Naive thymus-derived CD4-positive, alpha-beta T cell (primary cell): Measurements from ENCODE around the gene CNN2. TPM values are rescaled to one million over a fixed set of nuclear protein-coding genes. Genes with fewer than 3 reads are reported as not detected.

ENCODE experiments used
- ATAC-seq: fragments of 150-1000 bp; cut with Tn5 transposase; 2 replicates; pipeline ENCODE4 v1.10.0; 2021; ENCODE audit warnings: mild to moderate bottlenecking, moderate library complexity
- CTCF ChIA-PET: fragments of 350-600 bp; sonication (Branson Sonifier 250); formaldehyde crosslinking; loops from one replicate; lab custom pipeline; 2021; ENCODE audit warnings: antibody characterized with exemption; lab: Charles Lee
- POLR2A ChIA-PET: fragments of 350-600 bp; sonication (Branson Sonifier 250); formaldehyde crosslinking; loops from one replicate; lab custom pipeline; 2021; ENCODE audit warnings: antibody characterized with exemption, inconsistent platforms; lab: Charles Lee
- DNase-seq, 9 donors: peaks; one replicate each; pipeline versions ENCODE4 v3.0.0 to v3.0.0-alpha.2; 2020 to 2022; ENCODE audit warnings: mixed read lengths in 1 of 9
- H3K27ac ChIP-seq: one replicate; pipeline ENCODE4 v1.7.0; 2013; ENCODE audit warnings: mild to moderate bottlenecking, low read depth, low read length, moderate library complexity
- H3K27me3 ChIP-seq, 2 donors: one replicate each; pipeline ENCODE4 v1.7.0; 2013; ENCODE audit warnings: low read length in 2 of 2, mild to moderate bottlenecking in 2 of 2, moderate library complexity in 2 of 2; ENCODE audit not compliant: control insufficient read depth in 2 of 2, insufficient read depth in 2 of 2
- H3K36me3 ChIP-seq, 3 experiments: 1 replicate in 2 of 3; 2 replicates in 1 of 3; pipeline ENCODE4 v1.7.0; 2013; ENCODE audit warnings: low read length in 3 of 3, mild to moderate bottlenecking in 3 of 3, moderate library complexity in 1 of 3; ENCODE audit not compliant: insufficient read depth in 3 of 3, control insufficient read depth in 2 of 3
- H3K4me1 ChIP-seq, 2 donors: one replicate each; pipeline ENCODE4 v1.7.0; 2013; ENCODE audit warnings: low read length in 2 of 2, mild to moderate bottlenecking in 2 of 2, moderate library complexity in 1 of 2; ENCODE audit not compliant: control insufficient read depth in 2 of 2, insufficient read depth in 2 of 2
- H3K4me3 ChIP-seq: 2 replicates; pipeline ENCODE4 v1.7.0; 2013; ENCODE audit warnings: mild to moderate bottlenecking, low read length
- H3K9me3 ChIP-seq, 3 experiments: 1 replicate in 2 of 3; 2 replicates in 1 of 3; pipeline ENCODE4 v1.7.0; 2013; ENCODE audit warnings: low read length in 3 of 3; ENCODE audit not compliant: control insufficient read depth in 2 of 3
- H3K27ac Mint-ChIP-seq, 9 donors: one replicate each; pipeline ENCODE4 v1.8.0; 2020 to 2022; ENCODE audit warnings: mixed read lengths in 9 of 9, mild to moderate bottlenecking in 8 of 9, moderate library complexity in 5 of 9, inconsistent platforms in 2 of 9
- H3K27me3 Mint-ChIP-seq, 5 donors: one replicate each; pipeline ENCODE4 v1.8.0; 2021 to 2022; ENCODE audit warnings: mixed read lengths in 5 of 5, mild to moderate bottlenecking in 1 of 5
- H3K36me3 Mint-ChIP-seq, 5 donors: one replicate each; pipeline ENCODE4 v1.8.0; 2020 to 2022; ENCODE audit warnings: mixed read lengths in 5 of 5, mild to moderate bottlenecking in 3 of 5, inconsistent platforms in 1 of 5
- H3K4me1 Mint-ChIP-seq, 7 donors: one replicate each; pipeline ENCODE4 v1.8.0; 2020 to 2022; ENCODE audit warnings: mixed read lengths in 7 of 7, mild to moderate bottlenecking in 3 of 7, inconsistent platforms in 1 of 7
- H3K4me3 Mint-ChIP-seq, 10 donors: one replicate each; pipeline ENCODE4 v1.8.0; 2020 to 2022; ENCODE audit warnings: mild to moderate bottlenecking in 10 of 10, mixed read lengths in 10 of 10, moderate library complexity in 6 of 10, inconsistent platforms in 2 of 10
- H3K9me3 Mint-ChIP-seq, 11 donors: one replicate each; pipeline ENCODE4 v1.8.0; 2020 to 2022; ENCODE audit warnings: mixed read lengths in 11 of 11, mild to moderate bottlenecking in 4 of 11, inconsistent platforms in 1 of 11, moderate library complexity in 1 of 11
- intact Hi-C, 2 donors: fragments of 100-400 bp; cut with micrococcal nuclease; formaldehyde crosslinking; loops; one replicate each; pipeline ENCODE4 v1.15.1; 2023
- polyA plus RNA-seq, 2 donors: library from polyadenylated mRNA; unstranded; fragments of 300-500 nt; fragmentation: Illumina TruSeq; gene quantifications; one replicate each; pipeline ENCODE4 v1.2.3, GENCODE V29; 2021
- total RNA-seq, 6 experiments: library from RNA in 5 of 6; stranded (reverse) in 5 of 6; gene quantifications; 1 replicate in 5 of 6; 2 replicates in 1 of 6; pipeline ENCODE4 v1.2.3 and lab custom pipeline; 2021 to 2026

CNN2 gene
- total and polyA plus RNA-seq, 7 experiments from 2014 or later: 234 to 704 (median 326) TPM

DNA sequence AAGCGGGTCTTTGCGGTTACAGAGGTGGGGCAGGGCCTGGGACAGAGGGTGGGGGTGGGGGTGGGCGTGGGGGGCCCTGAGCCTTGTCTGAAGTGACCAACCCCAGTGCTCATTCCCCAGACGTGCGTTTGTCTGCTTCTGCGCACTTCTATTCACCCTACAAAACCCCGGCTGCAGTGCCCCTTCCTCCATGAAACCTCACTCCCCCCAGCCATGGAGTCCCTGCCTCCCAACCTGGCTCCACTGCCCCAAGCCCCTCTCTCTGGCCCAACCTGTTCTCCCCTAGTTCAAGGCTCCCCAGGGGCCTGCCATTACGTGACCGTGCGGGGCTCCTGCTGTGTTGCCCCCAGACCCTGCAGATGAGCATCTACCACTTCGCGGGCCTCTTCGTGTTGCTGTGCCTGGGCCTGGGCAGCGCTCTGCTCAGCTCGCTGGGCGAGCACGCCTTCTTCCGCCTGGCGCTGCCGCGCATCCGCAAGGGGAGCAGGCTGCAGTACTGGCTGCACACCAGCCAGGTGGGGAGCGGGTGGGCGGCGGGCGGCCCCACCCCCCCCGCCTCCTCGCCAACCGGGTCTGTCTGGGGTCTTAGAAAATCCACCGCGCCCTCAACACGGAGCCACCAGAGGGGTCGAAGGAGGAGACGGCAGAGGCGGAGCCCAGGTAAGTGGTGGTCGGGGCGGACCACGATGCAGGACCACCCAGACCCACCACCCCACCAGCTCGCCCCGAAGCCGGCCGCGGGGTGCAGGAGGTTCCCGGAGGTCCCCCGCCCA lies 18.0 kb upstream of the CNN2 start:
- H3K4me1 ChIP-seq: no peaks in the 10 kb centered on the region
- H3K4me1 Mint-ChIP-seq: peaks cover 0 to 8% (median 0%) of the 10 kb centered on the region in 7 donors
- H3K27me3 ChIP-seq: no peaks in the 10 kb centered on the region
- CTCF ChIA-PET: no interaction called here
- intact Hi-C loops: no loop called here
- no peak overlapping the region for H3K4me3 ChIP-seq
- POLR2A ChIA-PET: no interaction called here
- no peak overlapping the region for H3K4me3 Mint-ChIP-seq
- no peaks in the 10 kb centered on the region for H3K9me3 ChIP-seq
- peaks cover 0 to 43% (median 0%) of the 10 kb centered on the region in 3 experiments for H3K36me3 ChIP-seq
- peaks cover 0 to 3% (median 0%) of the 10 kb centered on the region in 5 donors for H3K36me3 Mint-ChIP-seq
- peaks cover 0 to 2% (median 0%) of the 10 kb centered on the region in 11 donors for H3K9me3 Mint-ChIP-seq
- no peak for DNase-seq
- ATAC-seq: no peak
- H3K27me3 Mint-ChIP-seq: no peaks in the 10 kb centered on the region
- H3K27ac ChIP-seq: no peak overlapping the region
- no peak overlapping the region for H3K27ac Mint-ChIP-seq

DNA sequence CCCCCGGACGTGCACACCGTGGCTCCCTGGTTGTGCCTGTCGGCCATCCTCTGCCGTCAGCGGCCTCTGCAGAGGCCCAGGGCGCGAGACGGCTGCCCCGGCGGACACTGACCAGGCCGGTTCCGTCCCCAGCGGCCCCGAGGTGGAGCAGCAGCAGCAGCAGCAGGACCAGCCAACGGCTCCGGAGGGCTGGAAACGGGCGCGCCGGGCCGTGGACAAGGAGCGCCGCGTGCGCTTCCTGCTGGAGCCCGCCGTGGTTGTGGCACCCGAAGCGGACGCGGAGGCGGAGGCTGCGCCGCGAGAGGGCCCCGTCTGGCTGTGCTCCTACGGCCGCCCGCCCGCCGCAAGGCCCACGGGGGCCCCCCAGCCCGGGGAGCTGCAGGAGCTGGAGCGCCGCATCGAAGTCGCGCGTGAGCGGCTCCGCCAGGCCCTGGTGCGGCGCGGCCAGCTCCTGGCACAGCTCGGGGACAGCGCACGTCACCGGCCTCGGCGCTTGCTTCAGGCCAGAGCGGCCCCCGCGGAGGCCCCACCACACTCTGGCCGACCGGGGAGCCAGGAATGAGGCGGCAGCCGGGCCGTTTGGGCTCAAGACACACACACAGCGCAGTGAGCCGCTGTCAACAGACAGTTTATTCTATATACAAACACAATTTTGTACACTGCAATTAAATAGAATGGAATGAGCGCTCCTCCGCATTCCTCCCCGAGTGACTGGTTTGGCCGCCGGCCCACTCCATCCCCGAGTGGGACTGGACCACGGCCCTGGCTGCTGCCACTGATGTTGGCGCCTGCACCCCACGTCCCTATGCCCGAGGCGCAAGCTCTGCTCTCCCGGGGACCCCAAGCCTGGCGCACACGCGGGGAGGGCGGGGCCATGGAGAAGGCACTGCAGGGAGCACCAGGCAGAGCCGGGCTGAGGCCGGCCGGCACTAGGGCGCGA lies 17.1 kb upstream of the CNN2 start:
- DNase-seq (no peak), ATAC-seq (no peak)
- no peak overlapping the region for H3K27ac Mint-ChIP-seq
- no peak overlapping the region for H3K4me3 Mint-ChIP-seq
- H3K4me1 Mint-ChIP-seq: peaks cover 0 to 8% (median 0%) of the 10 kb centered on the region in 7 donors
- Histone ChIP-seq H3K27ac (no peak overlapping the region), H3K4me1 (no peaks in the 10 kb centered on the region), H3K4me3 (no peak overlapping the region), H3K36me3 (peaks cover 0 to 51% (median 0%) of the 10 kb centered on the region in 3 experiments), H3K27me3 (no peaks in the 10 kb centered on the region), H3K9me3 (no peaks in the 10 kb centered on the region)
- H3K36me3 Mint-ChIP-seq: peaks cover 0 to 4% (median 0%) of the 10 kb centered on the region in 5 donors
- ChIA-PET POLR2A (no interaction called here), CTCF (no interaction called here)
- no peaks in the 10 kb centered on the region for H3K27me3 Mint-ChIP-seq
- H3K9me3 Mint-ChIP-seq: peaks cover 0 to 2% (median 0%) of the 10 kb centered on the region in 11 donors
- intact Hi-C loops: no loop called here

DNA sequence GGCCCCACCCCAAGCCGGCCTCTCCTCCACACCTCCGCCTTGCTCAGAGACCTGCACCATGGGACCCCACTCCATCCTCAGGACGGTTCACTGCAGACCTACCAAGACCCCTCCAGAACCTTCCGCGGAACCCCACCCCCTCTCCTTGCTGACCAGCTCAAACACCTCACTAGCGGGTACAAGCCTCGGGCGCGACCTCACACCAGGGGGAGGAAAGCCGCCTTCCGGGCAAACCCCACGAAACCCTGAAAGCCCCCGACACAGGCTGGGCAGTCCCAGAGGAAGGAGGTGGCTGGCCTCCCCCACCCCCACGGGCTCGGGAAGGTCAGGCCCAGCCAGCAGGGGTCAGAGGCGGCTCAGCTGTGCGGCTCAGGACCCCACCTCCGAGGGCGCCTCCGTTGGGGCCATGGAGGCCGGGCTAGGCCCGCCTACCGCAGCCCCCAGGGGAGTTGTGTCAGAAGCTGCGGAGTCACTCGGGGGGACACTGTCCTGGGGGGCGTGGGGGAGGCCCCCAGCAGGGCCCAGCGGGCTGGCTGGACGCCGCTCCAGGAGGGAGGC lies 16.3 kb upstream of the CNN2 start:
- Histone ChIP-seq H3K36me3 (peaks cover 0 to 59% (median 0%) of the 10 kb centered on the region in 3 experiments), H3K4me3 (no peak overlapping the region), H3K9me3 (no peaks in the 10 kb centered on the region), H3K27ac (no peak overlapping the region), H3K4me1 (no peaks in the 10 kb centered on the region), H3K27me3 (no peaks in the 10 kb centered on the region)
- CTCF ChIA-PET: no interaction called here
- peaks cover 0 to 10% (median 0%) of the 10 kb centered on the region in 7 donors for H3K4me1 Mint-ChIP-seq
- POLR2A ChIA-PET: no interaction called here
- no peaks in the 10 kb centered on the region for H3K27me3 Mint-ChIP-seq
- DNase-seq (no peak), ATAC-seq (no peak)
- no peak overlapping the region for H3K27ac Mint-ChIP-seq
- H3K36me3 Mint-ChIP-seq: peaks cover 0 to 4% (median 0%) of the 10 kb centered on the region in 5 donors
- H3K4me3 Mint-ChIP-seq: no peak overlapping the region
- peaks cover 0 to 2% (median 0%) of the 10 kb centered on the region in 11 donors for H3K9me3 Mint-ChIP-seq
- intact Hi-C loops: no loop called here

DNA sequence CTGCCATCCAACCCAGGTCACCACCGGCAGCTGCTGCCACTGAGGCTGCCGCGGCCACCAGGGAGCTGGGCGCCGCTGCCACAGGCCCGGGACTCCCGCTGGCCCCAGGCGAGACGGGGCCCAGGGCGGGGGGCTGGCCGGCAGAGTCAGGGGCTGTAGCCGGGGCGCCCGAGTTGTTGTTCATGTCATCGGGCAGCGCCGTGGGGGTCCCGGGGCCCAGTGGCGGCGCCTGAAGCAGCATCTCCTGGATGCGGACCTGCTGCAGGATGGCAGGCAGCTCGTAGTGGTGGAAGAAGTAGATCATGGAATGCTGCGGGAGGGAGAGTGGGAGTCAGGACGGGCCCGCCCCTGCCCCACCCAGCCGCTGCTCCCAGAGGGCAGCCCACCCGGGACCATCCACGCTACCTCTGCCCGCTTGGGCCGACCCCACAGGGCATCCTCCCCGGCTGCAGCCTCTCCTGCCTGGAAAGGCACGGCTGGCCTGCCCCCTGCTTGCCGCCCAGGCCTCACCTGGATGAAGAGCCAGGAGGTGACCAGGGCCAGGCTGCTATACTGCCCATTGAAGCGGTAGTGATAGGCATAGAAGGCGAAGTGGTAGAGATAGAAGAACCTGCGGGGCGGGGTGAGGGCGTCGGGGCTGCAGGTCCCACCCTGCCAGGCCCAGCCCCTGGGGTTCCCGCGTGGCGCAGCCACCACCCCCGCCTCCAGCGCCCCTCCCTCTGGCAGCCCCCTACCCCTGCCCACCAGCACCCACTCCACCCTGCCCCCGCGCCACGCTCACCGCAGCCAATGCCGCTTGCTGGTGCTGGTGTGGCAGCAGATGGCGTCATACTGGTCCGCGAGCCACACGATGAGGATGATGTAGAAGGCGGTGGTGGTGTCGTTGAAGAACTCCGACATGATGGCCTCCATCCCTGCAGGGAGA lies 15.6 kb upstream of the CNN2 start:
- Histone ChIP-seq H3K27me3 (no peaks in the 10 kb centered on the region), H3K27ac (no peak overlapping the region), H3K4me1 (peaks cover 0 to 3% of the 10 kb centered on the region in 2 donors), H3K36me3 (peaks cover 0 to 63% (median 0%) of the 10 kb centered on the region in 3 experiments), H3K9me3 (no peaks in the 10 kb centered on the region), H3K4me3 (no peak overlapping the region)
- intact Hi-C loops: no loop called here
- H3K9me3 Mint-ChIP-seq: peaks cover 0 to 2% (median 0%) of the 10 kb centered on the region in 11 donors
- ChIA-PET CTCF (no interaction called here), POLR2A (no interaction called here)
- H3K27ac Mint-ChIP-seq: no peak overlapping the region
- H3K4me1 Mint-ChIP-seq: peaks cover 0 to 9% (median 0%) of the 10 kb centered on the region in 7 donors
- DNase-seq (no peak), ATAC-seq (no peak)
- no peaks in the 10 kb centered on the region for H3K27me3 Mint-ChIP-seq
- no peak overlapping the region for H3K4me3 Mint-ChIP-seq
- H3K36me3 Mint-ChIP-seq: peaks cover 0 to 4% (median 0%) of the 10 kb centered on the region in 5 donors

DNA sequence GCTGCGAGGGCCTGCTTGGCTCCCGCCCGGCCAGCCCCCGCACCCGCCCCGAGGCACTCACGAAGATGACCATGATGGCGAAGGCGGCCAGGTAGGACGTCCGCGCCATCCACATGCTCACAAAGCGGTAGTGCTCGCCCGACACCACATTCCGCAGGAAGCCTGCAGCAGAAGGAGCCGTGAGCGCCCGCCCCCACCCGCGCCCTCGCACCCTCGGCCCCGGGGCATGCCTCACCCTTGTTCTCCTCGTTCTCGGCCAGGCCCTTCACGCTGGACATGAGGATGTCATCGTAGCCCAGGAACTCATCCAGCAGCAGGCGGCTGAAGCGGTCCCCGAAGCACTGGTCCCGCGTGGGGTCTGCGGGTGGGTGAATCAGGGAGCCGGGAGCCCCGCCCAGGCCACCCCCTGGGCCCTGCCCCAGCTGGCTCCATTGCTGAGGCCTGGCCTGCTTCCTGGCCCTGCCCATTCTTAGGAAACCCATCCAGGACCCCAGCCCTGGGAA lies 14.5 kb upstream of the CNN2 start:
- H3K36me3 ChIP-seq: peaks cover 0 to 67% (median 0%) of the 10 kb centered on the region in 3 experiments
- intact Hi-C loops: no loop called here
- no peak overlapping the region for H3K27ac ChIP-seq
- Mint-ChIP-seq H3K36me3 (peaks cover 0 to 4% (median 0%) of the 10 kb centered on the region in 5 donors), H3K4me1 (peaks cover 0 to 12% (median 6%) of the 10 kb centered on the region in 7 donors), H3K27ac (no peak overlapping the region), H3K4me3 (no peak overlapping the region), H3K27me3 (no peaks in the 10 kb centered on the region), H3K9me3 (peaks cover 0 to 2% (median 0%) of the 10 kb centered on the region in 11 donors)
- no peak for DNase-seq
- ChIA-PET POLR2A (no interaction called here), CTCF (no interaction called here)
- peaks cover 3 to 7% of the 10 kb centered on the region in 2 donors for H3K4me1 ChIP-seq
- H3K27me3 ChIP-seq: no peaks in the 10 kb centered on the region
- ATAC-seq: no peak
- H3K4me3 ChIP-seq: no peak overlapping the region
- H3K9me3 ChIP-seq: no peaks in the 10 kb centered on the region
